HG03108 (cell line): ENCODE data around the gene PITPNM1.
"Not testable (repeated sequence)": the region's sequence is repeated elsewhere in the genome, so short reads cannot be mapped to it uniquely, and the experiment has no call there.

Experiments used
- ATAC-seq: cut with Tn5 transposase; IDR thresholded peaks from one replicate; pipeline ENCODE4 v1.9.1; 2021; ENCODE audit warnings: moderate library complexity; ENCODE audit not compliant: unreplicated experiment

Gene PITPNM1

DNA sequence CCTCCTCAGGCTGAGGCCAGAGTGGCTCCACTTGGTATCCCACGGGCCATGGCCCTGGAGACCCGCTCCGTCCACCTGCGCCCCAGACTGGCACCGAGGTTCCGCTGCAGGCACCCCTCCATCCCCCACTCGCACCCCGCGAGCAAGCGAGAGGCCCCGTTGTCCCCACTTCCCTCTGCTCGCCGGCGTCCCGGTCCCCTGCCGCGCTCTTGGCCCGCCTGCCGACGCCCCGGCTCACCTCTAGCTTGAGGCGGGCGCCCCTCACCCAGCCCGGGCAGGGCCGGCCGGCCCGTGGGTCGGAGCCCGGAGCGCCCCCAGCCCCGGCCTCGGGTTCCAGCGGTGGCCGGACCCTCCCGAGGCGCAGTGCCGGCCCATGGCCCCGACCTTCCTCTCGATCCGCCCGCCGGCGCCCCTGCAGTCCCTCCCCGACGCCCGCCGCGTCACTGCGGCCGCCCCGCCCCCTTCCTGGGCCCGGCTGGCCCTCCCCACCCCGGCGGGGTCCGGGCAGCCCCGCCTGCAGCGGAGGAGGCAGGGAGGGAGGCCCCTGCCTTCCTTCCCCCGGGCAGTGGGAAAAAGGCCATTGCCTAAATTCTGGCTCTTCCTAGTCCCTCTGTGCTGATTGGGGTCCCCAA lies at the start of gene PITPNM1:
TSS of gene PITPNM1 (minus strand) at position 414 of the 632 bp plus-strand sequence. CDS start 1,183 bp downstream, outside the sequence.
- peak; percentile 18 for ATAC-seq

DNA sequence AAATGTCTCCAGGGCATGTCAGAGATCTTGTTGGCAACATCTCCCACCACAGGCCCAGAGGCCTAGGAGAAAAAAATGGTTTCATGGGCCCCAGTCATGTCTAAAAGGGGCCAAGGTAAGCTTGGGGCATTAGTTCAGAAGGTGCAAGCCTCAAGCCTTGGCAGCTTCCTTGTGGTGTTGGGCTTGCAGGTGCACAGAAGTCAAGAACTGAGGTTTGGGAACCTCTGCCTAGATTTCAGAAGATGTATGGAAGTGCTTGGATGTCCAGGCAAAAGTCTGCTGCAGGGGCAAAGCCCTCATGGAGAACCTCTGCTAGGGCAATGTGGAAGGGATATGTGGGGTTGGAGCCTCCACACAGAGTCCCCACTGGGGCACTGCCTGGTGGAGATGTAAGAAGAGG lies 46.5 kb upstream of the PITPNM1 start:
- not testable (repeated sequence) for ATAC-seq

DNA sequence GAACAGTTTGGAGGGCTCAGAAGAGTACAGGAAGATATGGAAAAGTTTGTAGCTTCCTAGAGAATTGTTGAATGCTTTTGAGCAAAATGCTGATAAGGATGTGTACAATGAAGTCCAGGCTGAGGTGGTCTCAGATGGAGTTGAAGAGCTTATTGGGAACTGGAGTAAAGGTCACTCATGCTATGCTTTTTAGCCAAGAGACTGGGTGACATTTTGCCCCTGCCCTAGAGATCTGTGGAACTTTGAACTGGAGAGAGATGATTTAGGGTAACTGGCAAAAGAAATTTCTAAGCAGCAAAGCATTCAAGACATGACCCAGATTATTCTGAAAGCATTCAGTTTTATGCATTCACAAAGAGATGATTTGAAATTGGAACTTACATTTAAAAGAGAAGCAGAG lies 46.0 kb upstream of the PITPNM1 start:
- no peak for ATAC-seq

DNA sequence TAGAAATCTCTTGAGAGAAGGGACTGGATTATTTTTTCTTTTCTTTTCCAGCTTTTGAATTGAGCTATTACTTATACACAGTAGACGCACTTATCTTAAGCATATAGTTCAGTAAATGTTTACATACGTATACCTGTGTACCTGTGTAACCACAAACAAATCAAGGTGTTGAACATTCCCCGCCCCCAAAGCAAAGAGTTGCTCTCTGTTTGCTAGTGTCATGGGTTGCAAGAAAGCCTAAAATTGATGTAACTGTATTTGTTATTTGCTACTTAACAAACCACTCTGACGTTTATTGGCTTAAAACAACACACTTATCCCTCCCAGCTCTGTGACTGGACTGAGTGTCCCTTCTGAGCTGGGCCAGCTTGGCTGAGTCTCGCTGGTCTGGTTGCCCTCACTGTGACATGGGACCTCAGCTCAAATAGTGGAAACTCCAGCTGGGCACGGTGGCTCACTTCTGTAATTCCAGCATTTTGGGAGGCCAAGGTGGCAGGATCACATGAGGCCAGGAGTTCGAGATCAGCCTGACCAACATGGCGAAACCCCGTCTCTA lies 43.5 kb upstream of the PITPNM1 start:
- no peak for ATAC-seq

DNA sequence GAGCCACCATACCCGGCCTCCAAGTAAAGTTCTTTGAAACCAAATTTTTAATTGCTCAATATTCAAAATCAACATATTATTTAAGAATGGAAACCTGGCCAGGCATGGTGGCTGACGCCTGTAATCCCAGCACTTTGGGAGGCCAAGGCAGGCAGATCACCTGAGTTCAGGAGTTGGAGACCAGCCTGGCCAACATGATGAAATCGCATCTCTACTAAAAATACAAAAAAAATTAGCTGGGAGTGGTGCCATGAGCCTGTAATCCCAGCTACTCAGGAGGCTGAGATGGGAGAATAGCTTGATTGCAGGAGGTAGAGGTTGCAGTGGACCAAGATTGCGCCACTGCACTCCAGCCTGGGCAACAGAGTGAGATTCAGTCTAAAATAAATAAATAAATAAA lies 42.9 kb upstream of the PITPNM1 start:
- ATAC-seq = not testable (repeated sequence)

DNA sequence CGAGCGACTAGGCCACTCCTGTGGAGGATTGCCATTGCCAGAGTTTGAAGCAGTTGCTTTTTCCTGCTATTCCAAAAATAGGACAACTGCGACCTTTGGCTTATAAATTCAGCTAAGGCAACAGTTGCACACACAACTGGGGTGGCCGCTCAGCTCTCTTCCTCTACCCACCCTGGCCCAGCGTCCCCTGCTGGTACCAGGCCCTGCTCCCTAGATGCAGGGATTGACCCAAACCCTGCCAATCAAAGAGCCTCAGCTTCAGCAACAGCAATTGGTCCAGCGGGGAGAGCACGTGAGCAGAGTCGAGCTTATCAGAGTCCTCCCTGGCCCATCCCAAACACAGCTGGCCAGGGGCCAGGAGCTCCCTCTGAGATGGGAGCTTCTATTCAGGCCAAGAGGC lies 40.1 kb upstream of the PITPNM1 start:
- no peak for ATAC-seq

DNA sequence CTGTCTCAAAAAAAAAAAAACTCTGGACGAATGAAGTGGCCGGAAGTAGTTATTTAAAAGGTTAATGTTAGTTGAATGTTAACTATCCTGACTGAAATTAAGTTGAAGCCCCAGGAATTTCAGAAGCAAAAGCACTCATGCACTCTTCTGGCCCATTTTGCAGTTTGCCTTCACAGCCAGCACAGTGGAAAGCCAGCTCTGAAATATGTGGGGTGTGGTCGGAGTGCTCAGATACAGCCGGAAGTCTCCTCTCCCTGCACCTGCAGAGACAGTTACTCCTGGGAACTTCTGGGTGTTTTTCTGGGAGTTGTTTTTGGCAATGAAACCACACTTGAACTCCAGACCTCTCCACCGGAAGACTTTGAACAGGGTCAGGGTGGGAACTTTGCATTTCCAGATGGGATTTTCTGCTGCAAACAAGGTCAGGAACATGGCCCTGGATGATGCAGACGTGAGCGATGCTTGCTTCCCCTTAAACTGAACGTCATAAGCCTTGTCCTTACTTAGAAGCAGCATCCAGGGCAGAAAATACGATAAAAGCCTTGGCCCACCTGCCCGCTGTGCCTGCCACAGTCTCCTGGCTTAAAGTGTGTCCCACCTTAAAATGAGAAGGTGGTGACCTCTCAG lies 39.6 kb upstream of the PITPNM1 start:
- ATAC-seq = no peak

DNA sequence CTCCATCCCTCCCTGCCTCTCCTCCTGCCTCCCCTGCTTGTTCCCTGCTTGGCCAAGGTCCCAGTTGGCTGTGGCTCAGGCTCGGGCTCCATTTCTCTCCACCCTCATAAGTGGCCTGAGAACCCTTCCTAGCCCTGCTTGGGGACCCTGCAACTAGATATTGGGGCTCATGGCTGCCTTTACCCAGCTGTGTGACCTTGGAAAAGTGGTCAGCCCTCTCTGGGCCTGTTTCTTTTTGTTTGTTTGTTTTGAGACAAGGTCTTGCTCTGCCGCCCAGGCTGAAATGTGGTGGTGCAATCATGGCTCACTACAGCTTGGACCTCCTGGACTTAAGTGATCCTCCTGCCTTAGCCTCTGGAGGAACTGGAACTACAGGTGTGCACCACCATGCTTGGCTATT lies 38.4 kb upstream of the PITPNM1 start:
- no peak for ATAC-seq

DNA sequence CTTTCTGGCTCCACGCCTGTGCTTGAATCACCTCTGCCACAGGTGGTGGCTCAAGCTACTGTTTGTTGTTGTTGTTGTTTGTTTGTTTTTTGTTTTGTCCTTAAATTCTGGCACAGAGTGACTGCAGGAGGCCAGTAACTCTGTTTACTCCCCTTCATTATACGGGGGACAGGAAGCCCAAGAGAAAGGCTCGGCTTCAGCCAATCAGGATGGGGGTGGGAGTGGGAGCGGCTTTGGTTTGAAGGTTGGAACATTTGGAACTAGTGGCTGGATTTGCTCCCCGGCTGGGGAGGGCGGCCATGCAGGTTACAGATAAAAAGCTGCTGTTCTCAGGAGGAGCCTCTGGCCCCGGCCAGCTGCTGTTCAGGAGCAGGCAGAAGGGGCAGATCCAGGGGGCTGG lies 37.8 kb upstream of the PITPNM1 start:
- ATAC-seq = no peak

DNA sequence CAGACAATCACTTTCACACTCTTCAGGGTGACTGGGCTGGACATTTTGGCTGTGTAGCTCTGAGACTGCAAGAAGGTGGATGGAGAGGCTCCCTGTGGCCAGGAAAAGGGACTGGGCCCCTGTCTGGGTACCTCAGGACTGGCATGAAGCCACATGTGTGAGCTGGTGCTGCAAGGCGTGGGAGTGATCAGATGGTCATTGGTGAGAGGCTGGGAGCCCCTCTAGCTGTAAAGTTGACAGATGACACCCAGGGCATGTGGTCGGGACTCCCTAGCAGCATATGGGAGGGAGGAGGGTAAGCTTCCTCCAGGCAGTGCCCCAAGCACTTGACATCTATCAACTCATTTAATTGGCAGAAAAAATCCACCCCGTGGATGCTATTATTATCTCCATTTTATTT lies 37.0 kb upstream of the PITPNM1 start:
- no peak for ATAC-seq

DNA sequence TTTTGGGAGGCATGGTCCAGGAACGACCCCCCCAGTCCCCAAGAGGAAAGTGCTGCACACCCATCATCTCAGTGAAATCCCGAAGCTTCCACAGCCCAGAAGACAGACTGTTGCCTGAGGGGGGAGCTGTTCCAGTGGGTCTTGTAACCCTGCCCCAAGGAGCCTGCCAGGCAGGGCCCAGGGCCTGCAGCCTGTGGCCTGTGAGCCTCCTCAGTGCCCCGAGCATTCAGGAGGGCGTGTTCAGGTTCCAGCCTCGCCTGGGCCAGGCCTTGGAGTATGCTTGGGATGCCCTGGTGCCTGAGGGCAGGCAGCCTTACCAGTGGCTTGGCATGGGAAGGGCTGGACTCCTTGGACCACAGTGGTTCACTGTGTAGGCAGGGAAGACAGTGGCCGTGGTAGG lies 36.0 kb upstream of the PITPNM1 start:
- no peak for ATAC-seq

DNA sequence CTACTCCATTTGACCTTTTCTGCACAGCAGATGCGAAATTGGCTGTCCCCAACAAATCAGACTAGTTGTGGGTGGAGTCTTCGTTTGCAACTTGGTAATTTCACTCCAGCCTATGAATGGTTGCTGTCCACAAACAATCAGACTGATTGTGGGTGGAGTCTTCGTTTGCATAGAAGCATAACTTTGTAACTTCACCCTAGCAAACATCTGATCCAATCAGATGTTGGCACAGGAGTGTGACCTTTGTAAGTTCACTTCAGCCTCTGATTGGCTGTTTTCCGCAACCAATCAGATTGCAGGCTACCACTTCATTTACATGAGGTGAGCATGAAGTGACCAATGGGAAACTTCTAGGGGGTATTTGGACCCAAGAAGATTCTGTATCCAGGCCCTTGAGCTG lies 34.4 kb upstream of the PITPNM1 start:
- ATAC-seq = no peak

DNA sequence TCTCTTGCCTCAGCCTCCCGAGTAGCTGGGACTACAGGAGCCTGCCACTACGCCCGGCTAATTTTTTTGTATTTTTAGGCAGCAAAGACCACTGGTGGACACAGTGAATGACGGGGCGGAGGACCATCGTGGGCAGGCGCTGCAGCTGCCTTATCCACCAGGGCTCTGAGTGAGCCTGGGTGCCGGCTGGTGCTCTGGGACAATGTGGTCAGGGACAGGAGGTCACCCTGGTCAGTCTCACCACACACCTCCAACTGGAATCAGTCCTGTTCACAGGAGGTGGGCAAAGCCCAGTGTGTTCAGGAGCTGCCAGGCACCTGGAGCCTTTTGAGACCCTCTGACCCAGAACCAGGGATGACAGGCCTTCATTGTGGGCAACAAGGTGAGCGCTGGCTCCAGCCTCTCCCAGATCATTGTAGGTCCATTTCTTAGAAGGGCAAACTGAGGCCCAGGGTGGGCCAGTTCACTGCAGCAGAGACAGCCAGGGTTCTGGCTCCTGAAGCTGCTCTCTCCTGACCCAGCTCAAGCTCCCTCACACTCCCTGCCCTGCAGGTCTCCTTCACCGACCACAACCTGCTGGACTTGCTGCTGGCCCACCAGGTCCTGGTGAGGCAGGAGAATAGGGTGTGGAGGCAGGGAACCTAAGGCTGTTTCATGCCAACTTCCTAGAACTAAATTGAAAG lies 33.8 kb upstream of the PITPNM1 start:
- ATAC-seq = no peak

DNA sequence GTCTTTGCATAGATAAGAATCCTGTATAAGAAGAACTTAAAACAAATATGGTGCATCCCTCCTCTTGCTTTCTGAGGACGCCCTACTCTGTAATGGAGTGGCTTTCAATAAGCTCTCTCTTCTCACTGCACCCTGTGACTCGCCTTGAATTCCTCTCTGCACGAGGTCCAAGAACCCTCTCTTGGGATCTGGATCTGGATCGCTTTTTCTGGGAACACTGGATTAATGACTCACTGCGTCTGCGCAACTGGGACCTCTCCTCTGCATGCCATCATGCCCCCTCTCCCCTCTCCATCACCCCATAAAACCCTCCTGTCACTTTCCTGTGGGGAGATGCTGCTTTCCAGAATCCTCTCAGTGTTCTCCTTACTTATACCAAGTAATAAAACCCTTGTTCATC lies 33.1 kb upstream of the PITPNM1 start:
- no peak for ATAC-seq

DNA sequence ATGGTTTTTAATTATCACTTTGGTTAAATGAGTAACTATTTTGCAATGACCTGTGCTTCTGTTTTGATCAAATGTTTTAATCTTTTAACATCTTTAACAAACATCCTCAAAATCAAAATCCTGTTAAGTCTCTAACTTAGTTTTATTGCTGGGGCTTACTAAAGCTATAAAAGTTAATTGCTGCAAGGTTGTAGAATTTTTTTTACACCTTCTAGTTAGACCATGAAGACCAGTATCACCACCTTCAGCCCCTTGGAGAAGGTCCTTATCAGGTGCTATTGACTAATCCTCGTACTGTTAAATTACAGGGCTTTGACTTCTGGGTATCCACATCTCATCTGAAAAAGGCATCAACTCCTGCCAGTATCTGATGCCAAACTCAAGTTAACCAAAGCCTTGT lies 30.4 kb upstream of the PITPNM1 start:
- no peak for ATAC-seq

DNA sequence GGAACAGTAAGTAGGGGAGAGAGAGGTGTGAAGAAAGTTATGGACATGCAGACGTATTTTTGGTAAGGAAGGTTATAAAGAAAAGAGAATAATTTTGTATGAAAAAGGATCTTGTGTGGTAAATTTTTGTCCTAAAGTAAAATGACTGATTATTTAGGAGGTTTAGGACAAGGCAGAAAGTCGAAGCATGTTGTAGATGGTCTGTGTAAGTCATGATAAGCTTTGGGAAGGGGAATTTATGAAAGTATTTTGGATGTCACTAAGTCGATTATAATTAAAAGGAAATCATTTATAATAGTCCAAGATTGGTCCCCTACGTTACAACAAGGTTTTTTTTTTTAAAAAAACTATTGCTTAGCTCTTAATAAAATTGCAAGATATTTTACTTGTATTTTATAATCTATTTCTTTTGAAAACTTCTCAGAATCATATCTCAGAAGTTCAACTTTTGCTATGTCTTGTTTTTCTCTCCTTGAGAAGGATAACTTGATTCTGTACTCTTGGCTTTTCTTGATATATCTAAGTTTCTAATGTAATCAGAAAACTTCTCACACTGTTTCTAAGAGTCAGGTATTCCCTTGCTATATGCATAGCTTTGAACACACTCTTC lies 29.0 kb upstream of the PITPNM1 start:
- ATAC-seq = no peak

DNA sequence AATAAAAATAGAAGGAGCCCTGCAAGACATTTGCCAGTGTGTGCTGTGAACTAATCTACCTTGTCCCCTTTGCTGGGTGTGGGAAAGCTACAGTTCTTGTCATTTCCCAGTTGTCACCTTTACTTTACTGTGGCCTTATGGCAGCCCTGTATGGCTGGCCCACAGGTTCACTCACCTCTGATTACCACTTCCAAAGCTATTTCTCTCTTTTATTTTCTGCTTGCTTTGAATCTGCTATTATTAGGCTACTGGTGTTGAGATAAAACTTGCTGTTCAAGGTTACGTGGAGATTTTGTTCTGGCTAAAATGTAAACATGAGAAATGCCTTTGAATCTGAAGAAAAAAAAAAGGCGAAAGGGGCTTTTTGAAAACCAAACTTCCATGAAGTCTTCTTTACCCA lies 27.7 kb upstream of the PITPNM1 start:
- ATAC-seq = no peak

DNA sequence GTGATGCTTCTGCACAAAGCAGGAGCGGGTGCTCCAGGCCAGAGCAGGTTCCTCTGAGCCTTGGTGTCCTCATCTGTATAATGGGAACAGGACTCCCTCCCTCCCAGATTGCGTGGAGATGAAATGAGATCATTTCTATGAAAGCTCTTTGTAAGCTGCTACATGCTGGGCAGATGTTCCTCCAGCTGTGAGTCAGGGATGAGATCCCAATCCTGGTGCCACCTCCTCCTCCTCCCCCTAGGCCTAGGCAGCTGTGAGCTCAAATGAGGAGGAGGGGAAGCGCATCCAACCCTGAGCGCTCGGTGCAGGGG lies 25.1 kb upstream of the PITPNM1 start:
- ATAC-seq = no peak

DNA sequence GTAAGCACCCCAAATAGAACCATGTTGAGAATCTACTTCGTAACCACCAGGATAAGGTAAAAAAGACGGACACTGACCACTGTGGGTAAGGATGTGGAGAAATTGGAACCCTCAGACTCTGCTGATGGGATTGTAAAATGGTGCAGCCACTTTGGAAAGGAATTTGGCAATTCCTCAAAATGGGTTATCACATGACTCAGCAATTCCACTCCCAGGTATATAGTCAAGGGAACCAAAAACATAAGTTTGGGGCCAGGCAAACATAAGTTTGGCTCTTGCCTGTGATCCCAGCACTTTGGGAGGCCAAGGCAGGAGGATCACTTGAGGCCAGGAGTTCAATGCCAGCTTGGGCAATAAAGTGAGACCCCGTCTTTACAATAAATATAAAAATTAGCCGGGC lies 23.2 kb upstream of the PITPNM1 start:
- no peak for ATAC-seq

DNA sequence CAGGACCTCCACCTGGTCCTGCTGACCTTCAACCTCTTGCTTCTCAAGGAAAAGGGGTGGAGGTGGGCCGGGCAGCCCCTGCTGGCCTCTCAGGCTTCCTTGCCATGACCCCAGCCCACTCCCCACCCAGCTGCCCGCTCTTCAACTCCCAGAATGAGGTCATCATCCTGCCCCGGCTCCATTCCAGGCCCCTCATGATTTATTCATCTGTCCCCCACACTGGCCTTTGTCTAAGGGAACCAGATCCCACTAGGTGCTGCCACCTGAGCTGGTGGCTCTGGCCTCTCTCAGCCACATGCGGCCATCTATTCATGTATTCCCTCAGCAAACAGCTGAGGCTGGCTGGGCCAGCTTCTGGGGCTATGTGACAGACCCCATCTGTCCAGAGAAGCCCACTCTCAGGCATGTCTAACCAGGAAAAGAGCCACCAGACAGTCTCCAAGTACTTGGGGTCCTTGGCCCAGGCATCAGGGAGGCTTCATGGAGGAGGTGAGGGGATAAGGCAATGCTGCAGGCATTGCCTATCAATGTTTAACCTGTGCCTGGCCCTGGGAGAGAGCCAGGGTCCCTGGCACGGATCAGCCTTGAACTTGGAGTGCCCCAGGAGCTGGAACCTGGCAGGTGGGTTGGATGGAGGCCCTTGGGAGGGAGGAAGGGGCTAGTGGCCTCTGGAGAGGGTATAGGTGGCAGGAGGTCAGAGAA lies 20.3 kb upstream of the PITPNM1 start:
- ATAC-seq = no peak

DNA sequence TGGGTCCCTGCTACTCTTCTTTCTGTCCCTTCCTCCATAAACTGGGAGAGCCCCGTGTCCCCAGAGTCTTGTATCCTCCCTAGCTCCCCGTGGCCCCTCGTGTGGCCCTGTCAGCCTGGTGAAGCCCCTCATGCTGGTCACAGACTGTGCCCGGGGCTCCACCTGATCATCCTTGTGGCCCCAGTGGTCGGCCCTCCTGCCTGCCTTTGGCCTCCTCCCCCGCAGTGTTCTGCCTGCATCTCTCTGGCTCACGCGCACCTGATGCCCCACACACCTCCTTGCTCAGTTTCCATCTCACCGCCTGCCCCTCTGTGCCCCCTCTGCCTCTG lies 19.3 kb upstream of the PITPNM1 start:
- no peak for ATAC-seq
